GM12878 (cell line): ENCODE data around the gene FGF19. TPM values are rescaled to one million over a fixed set of nuclear protein-coding genes. Genes with fewer than 3 reads are reported as not detected.

Experiments
- ATAC-seq: fragments of 200-7000 bp; cut with Tn5 transposase; 3 replicates; pipeline ENCODE4 v1.9.1; 2020; ENCODE audit warnings: mild to moderate bottlenecking, moderate library complexity
- BruUV-seq: library from RNA; stranded (reverse); fragments of 400-500 nt; replicated peaks from 2 replicates; lab custom pipeline; 2021; lab: Mats Ljungman, UMichigan
- CTCF ChIA-PET: fragments of 300-600 bp; sonication (Branson Sonifier 250); formaldehyde crosslinking; extraction: SDS; loops from one replicate; lab custom pipeline; 2021; ENCODE audit warnings: inconsistent platforms; lab: Yijun Ruan, JAX
- POLR2A ChIA-PET: fragments of 350-600 bp; formaldehyde crosslinking; extraction: SDS; loops from one replicate; lab custom pipeline; 2021; ENCODE audit warnings: inconsistent platforms; lab: Charles Lee
- RAD21 ChIA-PET: fragments of 300-600 bp; sonication (Branson Sonifier 250); formaldehyde crosslinking; loops from one replicate; lab custom pipeline; 2023; ENCODE audit warnings: antibody characterized with exemption; ENCODE audit not compliant: unreplicated experiment; lab: Charles Lee
- SMC1A ChIA-PET: fragments of 300-600 bp; sonication (Branson Sonifier 250); formaldehyde crosslinking; loops from one replicate; lab custom pipeline; 2023; ENCODE audit not compliant: unreplicated experiment, uncharacterized antibody; lab: Charles Lee
- DNase-seq: peaks from one replicate; pipeline ENCODE4 v3.0.0-alpha.2; 2011; ENCODE audit warnings: low read depth, low spot score
- FAIRE-seq: peaks from 3 replicates; lab custom pipeline; 2011; peaks lifted over from hg19 to GRCh38; lab: Jason Lieb, UNC
- H2AFZ ChIP-seq: 2 replicates; pipeline ENCODE4 v1.6.0; 2011; ENCODE audit warnings: low read depth, low read length, control low read depth; ENCODE audit not compliant: control insufficient read depth
- H3K27ac ChIP-seq: 2 replicates; pipeline ENCODE4 v1.5.1; 2011; ENCODE audit warnings: control low read depth; ENCODE audit not compliant: control insufficient read depth, insufficient read depth
- H3K27me3 ChIP-seq, 2 experiments: replicated peaks in 1 of 2; 2 replicates each; pipeline versions ENCODE4 v1.6.0 to v1.6.1; 2011; ENCODE audit warnings: low read length in 1 of 2; ENCODE audit not compliant: control insufficient read depth in 2 of 2, insufficient read depth in 2 of 2
- H3K36me3 ChIP-seq, 2 experiments: 2 replicates each; pipeline ENCODE4 v1.5.1; 2011; ENCODE audit warnings: low read length in 1 of 2; ENCODE audit not compliant: control insufficient read depth in 2 of 2, insufficient read depth in 2 of 2
- H3K4me1 ChIP-seq: 2 replicates; pipeline ENCODE4 v1.6.1; 2011; ENCODE audit warnings: mild to moderate bottlenecking, low read length, moderate library complexity, mixed read lengths; ENCODE audit not compliant: control insufficient read depth, insufficient read depth
- H3K4me2 ChIP-seq: 2 replicates; pipeline ENCODE4 v1.6.0; 2011; ENCODE audit warnings: control low read depth; ENCODE audit not compliant: control insufficient read depth, insufficient read depth
- H3K4me3 ChIP-seq: fragments of 200-600 bp; sonication (generic); 2 replicates; pipeline ENCODE4 v1.5.1; 2016
- H3K79me2 ChIP-seq: 2 replicates; pipeline ENCODE4 v1.6.0; 2011; ENCODE audit warnings: low read length; ENCODE audit not compliant: control insufficient read depth, insufficient read depth
- H3K9ac ChIP-seq: 2 replicates; pipeline ENCODE4 v1.8.0; 2011; ENCODE audit warnings: low read length, control low read depth, mixed read lengths; ENCODE audit not compliant: control insufficient read depth, insufficient read depth
- H3K9me3 ChIP-seq: replicated peaks from 3 replicates; pipeline ENCODE4 v1.5.1; 2011; ENCODE audit warnings: mild to moderate bottlenecking, low read length; ENCODE audit not compliant: control insufficient read depth, insufficient read depth
- H4K20me1 ChIP-seq: 2 replicates; pipeline ENCODE4 v1.6.0; 2011; ENCODE audit not compliant: control insufficient read depth, insufficient read depth
- NR2F1 ChIP-seq: fragments of 450-650 bp; conservative IDR thresholded peaks from 2 replicates; pipeline ENCODE4 v1.6.1; 2017; ENCODE audit warnings: mild to moderate bottlenecking
- TBL1XR1 ChIP-seq: IDR thresholded peaks from 2 replicates; pipeline ENCODE4 v1.6.1; 2012; ENCODE audit warnings: low read depth, low read length, improper control_type of control experiment
- WGBS: methylation state at CpG from one replicate; pipeline ENCODE4 v1.1.6; 2016; ENCODE audit warnings: low lambda C conversion rate; ENCODE audit not compliant: insufficient replicate concordance, insufficient coverage; ENCODE audit errors: missing lambda C conversion rate; 5-methylcytosine and 5-hydroxymethylcytosine counted together
- in situ Hi-C: fragments of 300-500 bp; cut with MboI; formaldehyde crosslinking; loops from 9 replicates; pipeline ENCODE4 v1.14.3; 2018; ENCODE audit warnings: mixed read lengths
- intact Hi-C: fragments of 100-400 bp; cut with micrococcal nuclease; formaldehyde crosslinking; loops from one replicate; pipeline ENCODE4 v1.14.2; 2022; ENCODE audit not compliant: unreplicated experiment
- polyA plus RNA-seq, 11 experiments: library from polyadenylated mRNA; depleted of rRNA in 4 of 11; unstranded in 6 of 11; stranded (reverse) in 5 of 11; fragments of >200 nt; fragmentation: Nextera tagmentation in 4 of 11; fragmentation: Illumina TruSeq in 1 of 11; extraction: Ambion mirVana in 4 of 11; extraction: Trizol in 1 of 11; gene quantifications; 1 replicate in 1 of 11; 2 replicates in 10 of 11; pipeline versions ENCODE4 v1.2.1 to v1.2.3, GENCODE V29; 2011 to 2016; ENCODE audit warnings: inconsistent platforms in 2 of 11, missing spikeins in 2 of 11, low read depth in 1 of 11
- total RNA-seq, 4 experiments: library from RNA; depleted of rRNA in 3 of 4; stranded (reverse); fragments of >200 nt in 3 of 4; fragmentation: Illumina TruSeq in 1 of 4; extraction: Trizol in 1 of 4; gene quantifications; 2 replicates each; pipeline versions ENCODE4 v1.2.1 to v1.2.3, GENCODE V29; 2013 to 2021
- TF ChIP-seq, protein P1 (sequence below): IDR thresholded peaks from 2 replicates; pipeline ENCODE4 v1.6.1; 2011; ENCODE audit warnings: borderline replicate concordance, low read depth, mild to moderate bottlenecking, moderate library complexity, low read length; ENCODE audit not compliant: insufficient read depth, poor library complexity, severe bottlenecking
- TF ChIP-seq, protein P2 (sequence below): IDR thresholded peaks from 2 replicates; pipeline ENCODE4 v1.6.1; 2011; ENCODE audit warnings: mild to moderate bottlenecking, low read depth, low read length, moderate library complexity; ENCODE audit not compliant: insufficient replicate concordance
- TF ChIP-seq, protein P3 (sequence below): fragments of 450-650 bp; IDR thresholded peaks from 2 replicates; pipeline ENCODE4 v1.6.1; 2017; ENCODE audit warnings: mild to moderate bottlenecking, moderate library complexity

Gene FGF19
- total and polyA plus RNA-seq, 10 of the 15 experiments (the other 5 are each of a cell fraction or from before 2014, with no cell fraction given): 0.08 TPM; not detected in 9

DNA sequence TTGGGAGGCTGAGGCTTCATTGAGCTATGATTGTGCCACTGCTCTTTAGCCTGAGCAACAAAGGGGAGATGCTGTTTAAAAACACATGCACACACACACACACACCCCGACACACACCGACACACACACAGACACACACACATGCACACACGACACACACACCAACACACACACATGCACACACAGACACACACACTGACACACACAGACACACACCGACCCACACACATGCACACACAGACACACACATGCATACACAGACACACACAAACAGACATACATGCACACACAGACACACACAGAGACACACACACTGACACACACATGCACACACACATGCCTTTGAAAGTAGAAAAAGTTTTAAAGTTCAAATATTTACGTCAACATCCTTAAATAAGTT is 23.1 kb downstream of the FGF19 start:
- Histone ChIP-seq H2AFZ (no peak overlapping the region), H3K4me3 (no peak overlapping the region), H3K27ac (no peak overlapping the region), H3K27me3 (no peaks in the 10 kb centered on the region), H3K9me3 (no peaks in the 10 kb centered on the region; the same call in 2 of the 3 replicates), H4K20me1 (no peaks in the 10 kb centered on the region), H3K4me2 (no peak overlapping the region), H3K79me2 (no peaks in the 10 kb centered on the region), H3K36me3 (no peaks in the 10 kb centered on the region), H3K9ac (no peak overlapping the region), H3K4me1 (no peaks in the 10 kb centered on the region)
- no TSS peak for BruUV-seq
- CTCF ChIA-PET: no interaction called here
- RAD21 ChIA-PET: no interaction called here
- intact Hi-C loops: no loop called here
- WGBS: 55% methylated on average over 5 of the region's 5 CpGs
- SMC1A ChIA-PET: no interaction called here
- TF ChIP-seq, protein P1, sequence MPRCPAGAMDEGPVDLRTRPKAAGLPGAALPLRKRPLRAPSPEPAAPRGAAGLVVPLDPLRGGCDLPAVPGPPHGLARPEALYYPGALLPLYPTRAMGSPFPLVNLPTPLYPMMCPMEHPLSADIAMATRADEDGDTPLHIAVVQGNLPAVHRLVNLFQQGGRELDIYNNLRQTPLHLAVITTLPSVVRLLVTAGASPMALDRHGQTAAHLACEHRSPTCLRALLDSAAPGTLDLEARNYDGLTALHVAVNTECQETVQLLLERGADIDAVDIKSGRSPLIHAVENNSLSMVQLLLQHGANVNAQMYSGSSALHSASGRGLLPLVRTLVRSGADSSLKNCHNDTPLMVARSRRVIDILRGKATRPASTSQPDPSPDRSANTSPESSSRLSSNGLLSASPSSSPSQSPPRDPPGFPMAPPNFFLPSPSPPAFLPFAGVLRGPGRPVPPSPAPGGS: peak; percentile 85
- TF ChIP-seq, protein P2, sequence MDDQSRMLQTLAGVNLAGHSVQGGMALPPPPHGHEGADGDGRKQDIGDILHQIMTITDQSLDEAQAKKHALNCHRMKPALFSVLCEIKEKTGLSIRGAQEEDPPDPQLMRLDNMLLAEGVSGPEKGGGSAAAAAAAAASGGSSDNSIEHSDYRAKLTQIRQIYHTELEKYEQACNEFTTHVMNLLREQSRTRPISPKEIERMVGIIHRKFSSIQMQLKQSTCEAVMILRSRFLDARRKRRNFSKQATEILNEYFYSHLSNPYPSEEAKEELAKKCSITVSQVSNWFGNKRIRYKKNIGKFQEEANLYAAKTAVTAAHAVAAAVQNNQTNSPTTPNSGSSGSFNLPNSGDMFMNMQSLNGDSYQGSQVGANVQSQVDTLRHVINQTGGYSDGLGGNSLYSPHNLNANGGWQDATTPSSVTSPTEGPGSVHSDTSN: peak; percentile 34
- TF ChIP-seq TBL1XR1: no peak
- POLR2A ChIA-PET: no interaction called here
- no peak for ATAC-seq
- in situ Hi-C loops: loop anchor here (10.0 kb wide), 1 partner anchor 514 kb away; no protein-coding TSS in a partner anchor
- no peak for DNase-seq
- FAIRE-seq: no peak

DNA sequence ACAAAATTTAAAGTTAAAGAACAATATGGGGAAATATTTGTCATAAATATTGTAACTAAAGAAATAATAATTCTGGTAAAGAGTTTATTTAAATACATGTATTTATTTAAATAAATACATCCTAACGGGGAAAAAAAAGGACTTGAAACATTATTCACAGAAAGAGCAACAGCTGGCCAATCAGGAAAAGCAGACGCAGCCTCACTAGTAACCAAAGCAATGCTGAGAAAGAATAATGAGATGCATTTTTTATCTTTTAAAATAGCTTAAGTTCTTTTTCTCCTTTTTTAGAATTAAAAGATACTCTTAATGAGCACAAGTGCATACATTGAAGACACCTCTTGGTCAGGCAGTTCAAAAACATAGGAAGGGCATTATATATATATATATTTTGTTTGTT is 26.1 kb downstream of the FGF19 start:
- TF ChIP-seq, protein P3, sequence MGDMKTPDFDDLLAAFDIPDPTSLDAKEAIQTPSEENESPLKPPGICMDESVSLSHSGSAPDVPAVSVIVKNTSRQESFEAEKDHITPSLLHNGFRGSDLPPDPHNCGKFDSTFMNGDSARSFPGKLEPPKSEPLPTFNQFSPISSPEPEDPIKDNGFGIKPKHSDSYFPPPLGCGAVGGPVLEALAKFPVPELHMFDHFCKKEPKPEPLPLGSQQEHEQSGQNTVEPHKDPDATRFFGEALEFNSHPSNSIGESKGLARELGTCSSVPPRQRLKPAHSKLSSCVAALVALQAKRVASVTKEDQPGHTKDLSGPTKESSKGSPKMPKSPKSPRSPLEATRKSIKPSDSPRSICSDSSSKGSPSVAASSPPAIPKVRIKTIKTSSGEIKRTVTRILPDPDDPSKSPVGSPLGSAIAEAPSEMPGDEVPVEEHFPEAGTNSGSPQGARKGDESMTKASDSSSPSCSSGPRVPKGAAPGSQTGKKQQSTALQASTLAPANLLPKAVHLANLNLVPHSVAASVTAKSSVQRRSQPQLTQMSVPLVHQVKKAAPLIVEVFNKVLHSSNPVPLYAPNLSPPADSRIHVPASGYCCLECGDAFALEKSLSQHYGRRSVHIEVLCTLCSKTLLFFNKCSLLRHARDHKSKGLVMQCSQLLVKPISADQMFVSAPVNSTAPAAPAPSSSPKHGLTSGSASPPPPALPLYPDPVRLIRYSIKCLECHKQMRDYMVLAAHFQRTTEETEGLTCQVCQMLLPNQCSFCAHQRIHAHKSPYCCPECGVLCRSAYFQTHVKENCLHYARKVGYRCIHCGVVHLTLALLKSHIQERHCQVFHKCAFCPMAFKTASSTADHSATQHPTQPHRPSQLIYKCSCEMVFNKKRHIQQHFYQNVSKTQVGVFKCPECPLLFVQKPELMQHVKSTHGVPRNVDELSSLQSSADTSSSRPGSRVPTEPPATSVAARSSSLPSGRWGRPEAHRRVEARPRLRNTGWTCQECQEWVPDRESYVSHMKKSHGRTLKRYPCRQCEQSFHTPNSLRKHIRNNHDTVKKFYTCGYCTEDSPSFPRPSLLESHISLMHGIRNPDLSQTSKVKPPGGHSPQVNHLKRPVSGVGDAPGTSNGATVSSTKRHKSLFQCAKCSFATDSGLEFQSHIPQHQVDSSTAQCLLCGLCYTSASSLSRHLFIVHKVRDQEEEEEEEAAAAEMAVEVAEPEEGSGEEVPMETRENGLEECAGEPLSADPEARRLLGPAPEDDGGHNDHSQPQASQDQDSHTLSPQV: no peak
- no peak for TF ChIP-seq NR2F1
- H3K4me2 ChIP-seq: no peak overlapping the region
- ChIA-PET RAD21 (no interaction called here), SMC1A (no interaction called here), CTCF (interaction anchor here (0.6 to 2.4 kb wide), 2 partner anchors 8 to 35 kb away, joined by 3 to 15 read pairs; no protein-coding TSS in a partner anchor), POLR2A (no interaction called here)
- H3K9me3 ChIP-seq: no peaks in the 10 kb centered on the region
- H3K27ac ChIP-seq: no peak overlapping the region
- FAIRE-seq (no peak), ATAC-seq (no peak), DNase-seq (no peak)
- no peak overlapping the region for H3K4me3 ChIP-seq
- no peaks in the 10 kb centered on the region; the same call in 1 of the 2 replicates for H3K4me1 ChIP-seq
- in situ Hi-C loops (no loop called here), intact Hi-C loops (no loop called here)
- no peak overlapping the region for H2AFZ ChIP-seq
- H4K20me1 ChIP-seq: no peaks in the 10 kb centered on the region
- BruUV-seq: no TSS peak
- no peaks in the 10 kb centered on the region for H3K27me3 ChIP-seq
- WGBS: 19% methylated on average over 2 of the region's 2 CpGs
- no peak overlapping the region for H3K9ac ChIP-seq
- H3K36me3 ChIP-seq: no peaks in the 10 kb centered on the region
- H3K79me2 ChIP-seq: peaks cover 16% of the 10 kb centered on the region
